Epithelial cell of prostate (primary cell): Measurements from ENCODE around the gene APBA2.

Source experiments
- DNase-seq: peaks from one replicate; pipeline ENCODE4 v3.0.0-alpha.2; 2011; ENCODE audit warnings: low read depth, low spot score
- H3K27ac ChIP-seq: fragments of 450-650 bp; 2 replicates; pipeline ENCODE4 v1.5.1; 2017; ENCODE audit warnings: mild to moderate bottlenecking

The APBA2 gene

DNA sequence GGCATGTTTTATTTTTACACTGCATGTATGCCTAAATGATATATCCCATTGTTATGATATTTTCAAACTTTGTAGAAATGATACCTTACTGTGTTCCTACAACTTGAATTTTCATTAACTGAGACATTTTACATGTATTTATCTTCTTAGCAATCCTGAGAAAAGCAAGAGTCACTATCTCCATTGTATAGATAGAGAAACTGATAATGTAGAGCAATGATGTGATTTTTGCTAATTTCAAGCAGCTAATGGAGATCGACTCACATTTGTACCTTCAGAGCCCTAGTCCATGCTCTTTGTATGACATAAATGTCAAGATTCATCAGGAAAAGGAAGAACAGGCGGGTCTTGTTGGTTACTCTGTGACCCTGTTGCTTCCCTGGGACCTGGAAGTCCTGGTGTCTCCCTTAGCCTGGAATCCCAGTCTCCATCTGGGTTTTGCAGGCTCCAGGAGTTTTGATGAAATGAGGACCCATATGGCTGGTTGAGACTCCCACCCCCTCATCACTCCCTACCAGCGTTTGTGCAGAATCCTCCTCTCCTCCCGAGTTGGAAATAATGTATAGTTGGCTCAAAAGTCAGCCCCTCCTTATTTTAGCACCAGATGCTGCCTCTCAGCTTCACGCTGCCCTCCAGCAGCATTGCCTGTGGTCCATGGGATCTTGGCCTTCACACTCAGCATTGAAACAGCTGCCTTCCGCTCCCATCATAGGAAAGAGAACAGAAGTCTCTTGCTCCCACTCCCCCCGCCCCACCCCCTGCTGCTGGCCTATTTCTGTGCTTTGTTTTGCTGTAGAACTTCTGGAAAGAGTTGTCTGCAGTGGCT, 67.1 kb downstream of the APBA2 start:
- H3K27ac ChIP-seq, result no peak overlapping the region
- DNase-seq, result no peak

DNA sequence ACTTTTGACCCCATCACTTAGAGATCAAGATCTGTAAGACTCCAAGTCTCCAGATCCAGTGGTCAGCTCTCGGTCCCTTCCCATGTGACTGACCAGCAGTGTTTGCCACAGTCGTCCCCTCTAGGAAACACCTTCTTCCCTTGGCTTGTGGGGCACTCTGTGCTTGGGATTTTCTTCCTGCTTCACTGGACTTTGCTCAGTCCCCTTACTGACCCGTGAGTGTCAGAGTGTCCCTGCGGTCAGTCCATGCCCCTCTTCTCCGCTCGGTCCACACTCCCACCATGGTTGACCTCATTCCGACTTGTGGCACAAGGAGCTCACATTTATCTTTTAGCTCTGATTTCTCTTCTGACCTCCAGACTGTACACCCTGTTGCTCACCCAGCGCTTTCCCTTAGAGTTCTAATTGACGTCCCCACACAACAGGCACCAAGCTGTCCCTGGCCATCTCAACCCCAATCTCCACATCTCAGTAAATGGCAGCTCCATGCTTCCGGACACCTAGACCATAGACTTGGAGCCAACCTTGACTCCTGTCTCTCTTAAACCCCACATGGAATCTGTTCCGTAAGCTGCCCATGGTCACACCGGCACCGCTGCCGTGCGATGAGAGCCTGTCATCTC, 67.9 kb downstream of the APBA2 start:
- DNase-seq, result no peak
- H3K27ac ChIP-seq, result no peak overlapping the region

GRCh38 chr15:28954466-28955159, 68.8 kb downstream of the APBA2 start:
- no peak overlapping the region for H3K27ac ChIP-seq
- DNase-seq, result no peak

DNA sequence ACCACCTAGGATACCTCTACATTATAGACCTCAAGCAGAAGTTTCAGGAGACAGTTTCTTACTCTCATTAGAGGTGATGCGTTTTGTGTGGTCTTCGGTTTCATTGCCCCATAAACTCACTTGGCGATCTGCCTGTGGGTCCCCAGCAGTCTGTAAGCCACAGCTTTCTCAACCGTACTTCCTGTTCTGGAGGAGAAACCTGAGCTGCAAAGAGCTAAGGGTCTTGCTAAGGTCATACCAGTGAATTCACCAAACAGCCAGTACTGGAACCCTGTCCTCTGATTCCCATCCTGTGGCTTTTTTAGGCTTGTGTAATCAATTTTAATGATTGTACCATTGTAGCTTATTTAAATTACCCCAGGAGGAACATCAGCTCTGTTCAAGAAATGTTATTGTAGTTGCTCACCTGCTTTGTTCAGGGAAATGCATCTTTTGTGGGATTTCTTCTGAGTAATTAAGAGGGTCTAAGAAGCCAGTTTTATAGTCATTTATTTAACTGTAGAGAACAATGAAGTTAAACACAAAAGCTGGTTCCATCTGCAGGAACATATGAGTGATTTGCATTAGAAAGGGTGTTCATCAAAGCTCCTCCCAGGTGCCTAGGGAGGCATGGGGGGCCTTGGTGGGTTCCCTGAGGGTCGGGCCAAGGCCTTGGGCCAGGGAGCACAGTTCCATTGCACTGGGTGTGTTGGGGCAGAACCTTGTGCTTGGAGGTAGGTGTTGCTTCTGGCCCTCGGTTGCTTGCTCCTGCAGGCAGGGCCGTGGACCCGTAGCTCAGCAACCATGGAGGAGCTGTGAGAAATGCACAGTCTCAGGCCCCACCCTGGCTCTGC, 69.6 kb downstream of the APBA2 start:
- H3K27ac ChIP-seq, result no peak overlapping the region
- no peak for DNase-seq

DNA sequence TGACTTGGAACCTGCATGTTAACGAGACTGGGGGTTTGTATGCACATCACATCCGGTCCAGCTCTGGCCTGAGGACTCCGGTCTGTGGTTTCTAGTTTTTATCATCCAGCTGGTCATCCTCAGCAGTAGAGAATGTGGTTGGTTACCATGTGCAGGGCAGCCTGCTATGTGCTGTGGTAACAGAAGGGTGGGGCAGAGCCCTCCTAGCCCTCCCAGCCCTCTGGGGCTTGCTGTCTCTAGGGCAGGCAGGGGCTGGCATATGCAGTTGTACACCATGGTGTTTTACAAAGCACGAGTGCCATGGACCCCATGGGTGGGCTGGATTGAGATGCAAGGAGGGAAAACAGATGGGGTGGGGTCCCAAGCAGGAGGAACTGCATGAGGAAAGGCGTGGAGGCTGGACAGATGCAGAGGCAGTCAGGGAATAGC, 70.2 kb downstream of the APBA2 start:
- no peak overlapping the region for H3K27ac ChIP-seq
- DNase-seq, result no peak

DNA sequence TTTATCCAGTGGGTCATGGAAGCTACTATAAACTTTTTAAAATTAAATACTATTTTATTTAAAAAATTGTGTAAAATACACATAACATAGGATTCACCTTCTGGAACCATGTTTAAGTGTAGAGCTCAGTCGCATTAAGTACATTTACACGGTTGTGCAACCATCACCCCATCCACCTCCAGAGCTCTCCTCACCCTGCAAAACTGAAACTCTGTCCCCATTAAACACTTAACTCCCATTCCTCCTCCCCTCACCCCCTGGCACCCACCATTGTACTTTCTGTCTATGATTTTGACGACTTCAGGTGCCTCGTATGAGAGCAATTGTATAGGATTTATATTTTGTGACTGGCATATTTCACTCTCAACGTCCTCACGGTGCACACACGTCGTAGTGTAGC, 70.7 kb downstream of the APBA2 start:
- no peak overlapping the region for H3K27ac ChIP-seq
- DNase-seq, result no peak

GRCh38 chr15:28957606-28958498, 72.1 kb downstream of the APBA2 start:
- no peak overlapping the region for H3K27ac ChIP-seq
- no peak for DNase-seq

GRCh38 chr15:28959326-28959725, 73.6 kb downstream of the APBA2 start:
- no peak for DNase-seq
- no peak overlapping the region for H3K27ac ChIP-seq

DNA sequence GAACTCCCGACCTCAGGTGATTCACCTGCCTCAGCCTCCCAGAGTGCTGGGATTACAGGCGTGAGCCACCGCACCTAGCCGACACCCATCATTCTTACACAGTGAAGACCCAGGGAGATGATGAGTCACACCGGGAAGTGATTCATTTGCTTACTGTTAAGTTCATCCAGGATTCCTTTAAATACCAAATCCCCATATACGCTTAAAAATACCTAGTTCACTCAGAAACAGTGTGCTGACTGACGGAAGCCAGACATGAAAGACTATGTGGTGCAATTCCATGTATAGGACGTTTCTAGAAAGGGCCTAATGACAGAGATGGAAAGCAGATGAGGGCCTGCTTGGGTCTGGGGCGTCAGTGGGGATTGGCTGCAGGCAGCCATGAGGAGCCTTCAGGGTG, 75.2 kb downstream of the APBA2 start:
- no peak overlapping the region for H3K27ac ChIP-seq
- peak; percentile 60 for DNase-seq

DNA sequence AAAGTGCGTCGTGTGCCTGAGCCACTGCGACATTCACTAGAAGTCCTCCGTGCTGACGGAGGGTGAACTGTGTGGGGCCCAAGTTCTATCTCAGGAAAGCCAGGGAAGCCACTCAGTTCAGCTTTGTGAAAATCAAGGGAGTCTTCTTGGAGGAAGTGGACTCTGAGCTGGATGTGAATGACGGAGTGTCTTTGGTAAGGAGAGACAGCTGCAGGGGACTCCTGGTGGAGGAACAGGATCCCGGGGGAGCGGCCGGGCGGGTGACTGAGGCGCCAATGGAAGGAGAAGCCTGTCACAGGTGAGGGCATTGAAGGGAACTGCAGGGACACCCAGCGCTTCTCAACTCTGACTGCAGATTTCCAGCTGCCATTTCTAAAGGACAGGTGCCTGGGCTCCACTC, 75.6 kb downstream of the APBA2 start:
- DNase-seq, result no peak

DNA sequence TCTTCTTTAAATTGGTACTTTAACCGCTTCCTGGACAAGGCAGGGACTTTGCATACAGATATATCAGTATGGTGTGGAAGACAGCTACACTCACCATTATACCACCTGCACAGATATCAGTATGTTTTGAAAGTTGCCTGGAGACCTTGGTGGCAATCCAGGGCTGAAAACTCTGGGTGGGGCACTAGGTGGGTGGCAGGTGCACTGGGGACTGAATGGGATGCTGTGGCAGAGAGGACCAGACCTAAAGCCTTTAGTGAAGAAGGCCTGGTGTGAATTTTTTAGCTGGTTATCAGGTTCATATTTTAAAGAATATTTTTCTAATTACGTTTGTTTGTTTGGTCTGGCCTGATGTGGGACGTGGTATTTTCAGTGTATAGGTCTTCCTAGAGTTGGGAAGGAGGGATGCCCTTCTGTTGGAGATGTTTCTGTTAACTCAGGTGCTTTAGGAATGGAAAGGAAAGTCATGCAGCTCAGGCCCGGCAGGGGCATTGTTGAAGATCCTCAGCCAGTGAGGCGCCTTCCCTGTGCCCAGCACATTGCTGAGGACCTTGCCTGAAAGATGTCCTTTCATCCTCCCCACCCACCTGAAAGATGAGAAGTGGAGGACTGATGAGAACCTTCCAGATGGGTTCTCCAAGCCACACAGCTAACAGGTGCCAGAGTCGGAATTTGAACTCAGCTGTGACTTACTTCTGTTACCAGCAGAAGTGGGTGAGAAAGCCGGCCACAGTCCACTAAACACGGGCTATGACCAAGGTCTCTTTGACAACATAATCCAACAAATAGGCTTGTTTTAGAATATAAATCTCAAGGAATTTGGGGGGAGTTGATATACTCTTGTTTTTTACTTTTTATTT, 77.3 kb downstream of the APBA2 start:
- H3K27ac ChIP-seq, result no peak overlapping the region
- DNase-seq, result no peak

More for the DNA sequence above, 75.6 kb downstream of the APBA2 start:
- no peak overlapping the region for H3K27ac ChIP-seq

- no peak overlapping the region for H3K27ac ChIP-seq
- no peak for DNase-seq
Measured at GRCh38 chr15:28963711-28964081, 77.9 kb downstream of the APBA2 start.

- DNase-seq, result no peak
- no peak overlapping the region for H3K27ac ChIP-seq
Measured at GRCh38 chr15:28964098-28964497, 78.3 kb downstream of the APBA2 start.

DNA sequence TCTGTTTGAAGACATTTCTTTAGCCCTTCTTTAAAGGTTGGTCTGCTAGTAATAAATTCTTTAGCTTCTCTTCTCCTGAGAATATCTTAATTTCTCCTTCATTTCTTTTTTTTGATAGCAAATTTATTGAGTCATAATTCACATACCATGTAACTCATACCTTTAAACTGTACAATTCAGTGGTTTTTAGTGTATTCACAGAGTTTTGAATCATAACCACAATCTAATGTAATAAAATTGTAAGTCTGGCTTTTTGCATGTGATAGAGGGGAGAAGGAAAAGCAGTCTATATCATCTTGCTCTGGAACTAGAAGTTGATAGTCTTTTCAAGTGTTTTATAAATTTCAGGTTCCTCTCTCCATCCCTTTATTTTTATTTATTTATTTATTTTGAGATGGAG, 81.3 kb downstream of the APBA2 start:
- no peak overlapping the region for H3K27ac ChIP-seq
- no peak for DNase-seq

- no peak overlapping the region for H3K27ac ChIP-seq
- DNase-seq, result no peak
Measured at GRCh38 chr15:28967990-28968389, 82.2 kb downstream of the APBA2 start.

DNA sequence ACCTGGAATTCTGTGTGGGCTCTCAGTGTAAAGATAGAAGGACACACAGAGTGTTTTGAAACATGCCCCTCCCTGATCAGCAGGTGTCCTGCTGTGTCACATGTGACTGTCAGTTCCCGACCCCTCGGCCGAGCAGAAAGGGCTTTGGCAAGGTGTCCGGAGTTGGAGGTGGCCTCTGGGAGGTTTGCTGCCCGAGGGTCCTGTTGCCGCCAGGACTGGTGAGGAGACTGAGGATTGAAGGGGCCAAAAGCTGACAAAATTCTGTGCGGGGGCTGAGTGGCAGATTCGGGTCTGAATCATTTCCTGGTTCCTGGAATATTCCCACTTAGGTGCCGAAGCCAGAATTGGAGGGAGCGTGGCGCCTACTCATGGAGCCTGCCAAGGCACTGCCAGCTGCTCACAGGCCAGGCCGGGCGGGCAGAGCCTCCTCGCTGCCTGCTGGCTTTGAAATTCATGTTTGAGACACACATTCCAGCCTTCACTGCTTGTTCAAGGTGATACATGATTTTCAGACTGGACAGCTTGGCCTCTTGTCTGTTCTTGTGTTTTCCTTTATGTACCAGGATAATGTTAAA, 83.8 kb downstream of the APBA2 start:
- DNase-seq, result no peak
- H3K27ac ChIP-seq, result no peak overlapping the region

GRCh38 chr15:28974142-28974541, 88.4 kb downstream of the APBA2 start:
- no peak overlapping the region for H3K27ac ChIP-seq
- DNase-seq, result no peak

DNA sequence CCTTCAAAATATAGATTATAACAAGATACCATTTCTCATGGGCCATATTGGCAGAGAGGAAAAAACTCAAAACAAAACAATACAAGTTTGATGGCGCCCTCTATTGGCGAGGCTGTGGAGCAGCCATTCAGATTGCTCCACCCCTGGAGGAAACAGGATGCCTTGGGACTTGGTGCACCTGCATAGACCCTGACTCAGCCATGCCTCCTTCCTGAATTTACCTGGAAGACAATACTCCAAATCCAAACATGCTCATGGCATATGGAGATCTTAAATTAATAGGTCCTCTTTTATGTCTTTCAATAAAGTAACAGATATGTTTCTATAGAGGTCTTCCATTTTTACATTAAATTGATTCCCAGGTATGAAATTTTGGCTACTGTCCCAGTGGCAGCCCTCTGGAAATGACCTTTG, 90.0 kb downstream of the APBA2 start:
- DNase-seq, result peak; percentile 29
- H3K27ac ChIP-seq, result no peak overlapping the region
